DND-41 (cell line): ENCODE measurements around the gene FAM53A.

Experiments
- ATAC-seq: fragments of 200-7000 bp; cut with Tn5 transposase; 3 replicates; pipeline ENCODE4 v1.9.1; 2021; ENCODE audit warnings: low read depth; ENCODE audit not compliant: insufficient read depth
- DNase-seq: peaks from one replicate; pipeline ENCODE4 v3.0.0-alpha.2; 2020
- H2AFZ ChIP-seq: 2 replicates; pipeline ENCODE4 v1.6.0; 2012; ENCODE audit warnings: low read depth, low read length
- H3K27ac ChIP-seq: 2 replicates; pipeline ENCODE4 v1.5.1; 2012; ENCODE audit warnings: low read length, inconsistent platforms
- H3K27me3 ChIP-seq: fragments of 200-600 bp; sonication (generic); 2 replicates; pipeline ENCODE4 v1.6.0; 2012; ENCODE audit warnings: low read length, mild to moderate bottlenecking, inconsistent platforms; ENCODE audit not compliant: insufficient read depth, poor library complexity
- H3K36me3 ChIP-seq: 2 replicates; pipeline ENCODE4 v1.5.1; 2012; ENCODE audit warnings: low read length, inconsistent platforms; ENCODE audit not compliant: insufficient read depth
- H3K4me1 ChIP-seq: 2 replicates; pipeline ENCODE4 v1.5.1; 2012; ENCODE audit warnings: mild to moderate bottlenecking, low read length; ENCODE audit not compliant: insufficient read depth
- H3K4me2 ChIP-seq: 2 replicates; pipeline ENCODE4 v1.6.0; 2012; ENCODE audit warnings: mild to moderate bottlenecking, moderate library complexity, low read length, inconsistent platforms; ENCODE audit not compliant: insufficient read depth
- H3K4me3 ChIP-seq, 2 experiments: fragments of 200-600 bp in 1 of 2; shearing (Covaris generic) in 1 of 2; 2 replicates each; pipeline ENCODE4 v1.5.1; 2012 to 2016; ENCODE audit warnings: inconsistent platforms in 2 of 2, low read length in 2 of 2, mild to moderate bottlenecking in 2 of 2, low read depth in 1 of 2, moderate library complexity in 1 of 2
- H3K79me2 ChIP-seq: 2 replicates; pipeline ENCODE4 v1.6.0; 2012; ENCODE audit warnings: low read length, inconsistent platforms; ENCODE audit not compliant: insufficient read depth
- H3K9ac ChIP-seq: 2 replicates; pipeline ENCODE4 v1.6.0; 2012; ENCODE audit warnings: low read depth, mild to moderate bottlenecking, inconsistent platforms, low read length, moderate library complexity
- H3K9me3 ChIP-seq: 2 replicates; pipeline ENCODE4 v1.5.1; 2012; ENCODE audit warnings: low read length, moderate library complexity, mild to moderate bottlenecking, inconsistent platforms; ENCODE audit not compliant: insufficient read depth, severe bottlenecking
- H4K20me1 ChIP-seq: 2 replicates; pipeline ENCODE4 v1.6.0; 2012; ENCODE audit warnings: low read length; ENCODE audit not compliant: insufficient read depth
- EZH2 ChIP-seq: IDR thresholded peaks from 3 replicates; pipeline ENCODE4 v1.6.1; 2012; ENCODE audit warnings: borderline replicate concordance, low read depth, mild to moderate bottlenecking, moderate library complexity, low read length, inconsistent platforms; ENCODE audit not compliant: severe bottlenecking
- TF ChIP-seq, protein P1 (sequence below): IDR thresholded peaks from 2 replicates; pipeline ENCODE4 v1.5.1; 2012; ENCODE audit warnings: borderline replicate concordance, low read length, moderate library complexity, mild to moderate bottlenecking; ENCODE audit not compliant: poor library complexity, severe bottlenecking; ENCODE audit errors: extremely low read depth

Gene FAM53A

DNA sequence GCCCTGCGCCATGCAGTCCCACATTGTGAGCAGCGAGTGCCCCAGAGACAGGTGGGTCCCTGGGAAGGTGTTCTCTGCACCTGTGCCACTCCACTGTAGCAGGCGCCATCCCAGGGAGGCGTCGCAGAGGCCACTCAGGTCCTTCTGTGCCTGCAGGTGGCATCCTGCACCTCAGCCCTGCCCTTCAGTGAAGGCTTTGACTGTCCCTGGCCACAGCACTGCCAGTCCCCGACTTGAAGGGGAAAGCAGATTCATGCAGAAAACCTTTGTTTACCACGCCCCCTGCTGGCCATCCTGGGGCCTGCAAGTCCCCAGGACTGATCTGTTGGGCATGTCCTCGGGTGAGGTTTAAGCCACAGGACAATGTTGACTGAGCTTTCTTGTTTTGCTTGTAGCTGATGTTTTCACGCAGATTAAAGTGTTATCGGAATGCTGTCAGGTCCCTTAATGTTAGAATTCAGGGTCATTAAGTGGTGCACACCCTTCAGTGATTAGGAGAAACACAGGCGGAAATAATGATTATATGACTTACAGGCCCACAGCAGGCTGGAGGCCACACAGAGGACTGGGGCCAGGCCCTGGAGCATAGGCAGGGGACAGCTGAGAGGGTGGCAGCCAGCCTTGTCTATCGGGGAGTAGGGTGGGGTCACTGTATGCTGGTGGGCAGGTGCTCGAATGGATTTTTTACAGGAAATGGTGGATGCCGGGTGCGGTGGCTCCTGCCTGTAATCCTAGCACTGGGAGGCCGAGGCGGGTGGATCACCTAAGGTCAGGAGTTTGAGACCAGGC, 42.2 kb upstream of the FAM53A start:
- Histone ChIP-seq H3K4me3 (no peak overlapping the region), H3K27ac (0 out of 2 replicates have a peak overlapping the region, but pooled peaks have one; percentile 18)

DNA sequence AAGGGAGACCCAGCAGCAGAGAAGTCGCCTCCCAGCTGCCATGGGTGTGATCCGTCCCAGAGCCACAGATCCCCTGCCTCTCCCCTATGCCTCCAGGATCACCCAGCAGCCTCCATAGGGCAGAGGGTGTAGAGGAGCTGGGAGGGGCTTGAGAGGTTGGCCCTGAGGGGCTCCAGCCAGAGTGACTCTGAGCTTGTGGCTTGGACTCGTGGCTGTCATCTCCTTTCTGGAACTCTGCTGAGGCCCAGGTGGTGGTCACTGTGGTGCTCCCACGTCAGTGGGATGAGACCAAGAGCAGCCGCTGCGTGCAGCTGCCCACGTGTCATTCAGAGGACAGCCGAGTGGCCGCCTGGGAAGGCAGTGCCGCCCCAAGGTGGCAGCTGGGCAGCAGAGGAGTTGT, 41.4 kb upstream of the FAM53A start:
- Histone ChIP-seq H3K79me2 (peaks cover 96% of the 10 kb centered on the region), H3K4me3 (no peak overlapping the region), H3K4me2 (peak overlapping the region; percentile 19), H3K27me3 (no peaks in the 10 kb centered on the region), H3K9me3 (no peaks in the 10 kb centered on the region), H3K4me1 (peaks cover 47% of the 10 kb centered on the region), H2AFZ (no peak overlapping the region), H3K36me3 (peaks cover 85% of the 10 kb centered on the region), H4K20me1 (peaks cover 73% of the 10 kb centered on the region), H3K27ac (no peak overlapping the region), H3K9ac (no peak overlapping the region; the same call in 1 of the 2 replicates)
- no peak for ATAC-seq
- TF ChIP-seq, protein P1, sequence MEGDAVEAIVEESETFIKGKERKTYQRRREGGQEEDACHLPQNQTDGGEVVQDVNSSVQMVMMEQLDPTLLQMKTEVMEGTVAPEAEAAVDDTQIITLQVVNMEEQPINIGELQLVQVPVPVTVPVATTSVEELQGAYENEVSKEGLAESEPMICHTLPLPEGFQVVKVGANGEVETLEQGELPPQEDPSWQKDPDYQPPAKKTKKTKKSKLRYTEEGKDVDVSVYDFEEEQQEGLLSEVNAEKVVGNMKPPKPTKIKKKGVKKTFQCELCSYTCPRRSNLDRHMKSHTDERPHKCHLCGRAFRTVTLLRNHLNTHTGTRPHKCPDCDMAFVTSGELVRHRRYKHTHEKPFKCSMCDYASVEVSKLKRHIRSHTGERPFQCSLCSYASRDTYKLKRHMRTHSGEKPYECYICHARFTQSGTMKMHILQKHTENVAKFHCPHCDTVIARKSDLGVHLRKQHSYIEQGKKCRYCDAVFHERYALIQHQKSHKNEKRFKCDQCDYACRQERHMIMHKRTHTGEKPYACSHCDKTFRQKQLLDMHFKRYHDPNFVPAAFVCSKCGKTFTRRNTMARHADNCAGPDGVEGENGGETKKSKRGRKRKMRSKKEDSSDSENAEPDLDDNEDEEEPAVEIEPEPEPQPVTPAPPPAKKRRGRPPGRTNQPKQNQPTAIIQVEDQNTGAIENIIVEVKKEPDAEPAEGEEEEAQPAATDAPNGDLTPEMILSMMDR: no peak
- DNase-seq: no peak

More for the DNA sequence above, 42.2 kb upstream of the FAM53A start:
- DNase-seq: peak; percentile 85
- Histone ChIP-seq H2AFZ (no peak overlapping the region), H4K20me1 (peaks cover 81% of the 10 kb centered on the region), H3K4me1 (peaks cover 47% of the 10 kb centered on the region), H3K9ac (no peak overlapping the region), H3K9me3 (no peaks in the 10 kb centered on the region), H3K27me3 (no peaks in the 10 kb centered on the region), H3K4me2 (peak overlapping the region; percentile 19; the same call in 1 of the 2 replicates), H3K79me2 (peaks cover 99% of the 10 kb centered on the region), H3K36me3 (peaks cover 93% of the 10 kb centered on the region)
- TF ChIP-seq, protein P1: peak; percentile 97
- no peak for TF ChIP-seq EZH2
- ATAC-seq: peak; percentile 61

DNA sequence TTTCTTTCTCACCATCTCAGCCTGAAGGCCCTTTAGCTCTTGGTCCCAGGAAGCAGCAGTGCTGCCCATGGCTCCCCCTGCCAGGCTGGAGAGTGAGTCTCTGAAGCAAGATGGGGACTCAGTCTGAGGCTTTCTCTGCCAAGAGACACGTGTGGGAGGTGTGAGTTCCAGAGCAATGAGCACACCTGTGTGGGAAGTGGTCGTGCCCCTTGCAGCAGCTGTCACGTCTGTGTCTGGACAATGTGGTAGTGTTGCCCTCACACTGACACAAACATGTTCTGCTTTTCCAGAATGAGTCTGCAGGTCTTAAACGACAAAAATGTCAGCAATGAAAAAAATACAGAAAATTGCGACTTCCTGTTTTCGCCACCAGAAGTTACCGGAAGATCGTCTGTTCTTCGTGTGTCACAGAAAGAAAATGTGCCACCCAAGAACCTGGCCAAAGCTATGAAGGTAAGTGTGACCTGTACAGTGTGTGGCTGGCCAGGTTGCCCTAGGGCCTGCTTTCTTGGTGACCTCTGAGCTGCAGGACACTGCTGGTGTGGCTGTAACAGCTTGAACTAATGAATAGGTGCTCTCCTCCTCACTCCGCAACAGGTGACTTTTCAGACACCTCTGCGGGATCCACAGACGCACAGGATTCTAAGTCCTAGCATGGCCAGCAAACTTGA, 39.2 kb upstream of the FAM53A start:
- TF ChIP-seq, protein P1: no peak
- no peak for TF ChIP-seq EZH2
- H3K4me2 ChIP-seq: peak overlapping the region; percentile 98
- no peaks in the 10 kb centered on the region for H3K27me3 ChIP-seq
- H3K36me3 ChIP-seq: peaks cover 69% of the 10 kb centered on the region
- ATAC-seq (no peak), DNase-seq (no peak)
- no peak overlapping the region for H2AFZ ChIP-seq
- no peaks in the 10 kb centered on the region for H3K9me3 ChIP-seq
- peak overlapping the region; percentile 84 for H3K27ac ChIP-seq
- peak overlapping the region; percentile 81 to 91; a peak in 3 of 4 replicates for H3K4me3 ChIP-seq
- H3K4me1 ChIP-seq: peaks cover 67% of the 10 kb centered on the region
- H3K79me2 ChIP-seq: peaks cover 95% of the 10 kb centered on the region
- H3K9ac ChIP-seq: peak overlapping the region; percentile 95
- H4K20me1 ChIP-seq: peaks cover 69% of the 10 kb centered on the region
